GM18498 (cell line): Measurements from ENCODE around the gene DPH7.
"Not testable (repeated sequence)": the region's sequence is repeated elsewhere in the genome, so short reads cannot be mapped to it uniquely, and the experiment has no call there.

ENCODE experiments used
- ATAC-seq: cut with Tn5 transposase; IDR thresholded peaks from one replicate; pipeline ENCODE4 v1.9.1; 2021; ENCODE audit warnings: mild to moderate bottlenecking, moderate library complexity; ENCODE audit not compliant: unreplicated experiment

The DPH7 gene

GRCh38 chr9:137606734-137607138, 28.0 kb upstream of the DPH7 start:
- no peak for ATAC-seq

GRCh38 chr9:137606005-137606621, 27.4 kb upstream of the DPH7 start:
- peak; percentile 20 for ATAC-seq

GRCh38 chr9:137605121-137606004, 26.6 kb upstream of the DPH7 start, which contains the start of gene ARRDC1:
Gene ARRDC1 (plus strand): TSS chr9:137605686. CDS start chr9:137605718, 32 bp downstream.
- peak; percentile 86 for ATAC-seq

- ATAC-seq, result no peak
Observed at GRCh38 chr9:137604345-137605086, 25.8 kb upstream of the DPH7 start.

- ATAC-seq, result no peak
Observed at GRCh38 chr9:137603879-137604278, 25.2 kb upstream of the DPH7 start.

GRCh38 chr9:137602661-137603060, 23.9 kb upstream of the DPH7 start:
- no peak for ATAC-seq

GRCh38 chr9:137598943-137599342, 20.2 kb upstream of the DPH7 start:
- no peak for ATAC-seq

- not testable (repeated sequence) for ATAC-seq
Observed at GRCh38 chr9:137596577-137596976, 17.9 kb upstream of the DPH7 start.

- no peak for ATAC-seq
Observed at GRCh38 chr9:137593176-137593575, 14.5 kb upstream of the DPH7 start.

- no peak for ATAC-seq
Observed at GRCh38 chr9:137592767-137593166, 14.0 kb upstream of the DPH7 start.

- peak; percentile 87 for ATAC-seq
Observed at GRCh38 chr9:137590469-137591383, 12.0 kb upstream of the DPH7 start, which contains the start of gene ZMYND19. Gene ZMYND19 (minus strand): TSS chr9:137590512. CDS start chr9:137590263, 249 bp downstream.

- peak; percentile 17 for ATAC-seq
Observed at GRCh38 chr9:137590123-137590468, 11.4 kb upstream of the DPH7 start.

- peak; percentile 20 for ATAC-seq
Observed at GRCh38 chr9:137589441-137590122, 10.9 kb upstream of the DPH7 start.

- ATAC-seq, result no peak
Observed at GRCh38 chr9:137588891-137589290, 10.2 kb upstream of the DPH7 start.

GRCh38 chr9:137588311-137588710, 9.6 kb upstream of the DPH7 start:
- no peak for ATAC-seq

GRCh38 chr9:137586854-137587253, 8.1 kb upstream of the DPH7 start:
- no peak for ATAC-seq

GRCh38 chr9:137583957-137584356, 5.2 kb upstream of the DPH7 start:
- no peak for ATAC-seq

- no peak for ATAC-seq
Observed at GRCh38 chr9:137583347-137583746, 4.6 kb upstream of the DPH7 start.

GRCh38 chr9:137582286-137582860, 3.6 kb upstream of the DPH7 start:
- no peak for ATAC-seq
